DMS53 treated with DMSO at 0.1 percent for 48 hours (cell line): ENCODE measurements around the gene ESYT2.
"Not testable (repeated sequence)": the region's sequence is repeated elsewhere in the genome, so short reads cannot be mapped to it uniquely, and the experiment has no call there.

Experiments used
- DNase-seq: peaks from one replicate; lab custom pipeline; 2025; ENCODE audit not compliant: unreplicated experiment; lab: John Stamatoyannopoulos, UW

The ESYT2 gene

GRCh38 chr7:158829342-158830210 is at the start of gene ESYT2:
Gene ESYT2, minus strand, starts transcription at chr7:158829509. Its CDS starts 91 bp downstream, at chr7:158829418.
- peak; percentile 93 for DNase-seq

- not testable (repeated sequence) for DNase-seq
These were observed 49.1 kb upstream of the ESYT2 start for GRCh38 chr7:158878151-158879079.

- DNase-seq, result no peak
These were observed 47.7 kb upstream of the ESYT2 start for GRCh38 chr7:158876984-158877383.

GRCh38 chr7:158869876-158870275 is 40.6 kb upstream of the ESYT2 start:
- no peak for DNase-seq

GRCh38 chr7:158868764-158869410 is 39.6 kb upstream of the ESYT2 start:
- DNase-seq, result no peak

GRCh38 chr7:158867214-158867984 is 38.1 kb upstream of the ESYT2 start:
- DNase-seq, result no peak

GRCh38 chr7:158865977-158866376 is 36.7 kb upstream of the ESYT2 start:
- DNase-seq, result no peak

- no peak for DNase-seq
These were observed 36.2 kb upstream of the ESYT2 start for GRCh38 chr7:158865462-158865922.

GRCh38 chr7:158864833-158865232 is 35.5 kb upstream of the ESYT2 start:
- no peak for DNase-seq

GRCh38 chr7:158864507-158864820 is 35.2 kb upstream of the ESYT2 start:
- no peak for DNase-seq

- peak; percentile 44 for DNase-seq
These were observed 34.5 kb upstream of the ESYT2 start for GRCh38 chr7:158863611-158864506.

GRCh38 chr7:158862985-158863610 is 33.8 kb upstream of the ESYT2 start:
- peak; percentile 76 for DNase-seq

GRCh38 chr7:158861936-158862704 is 32.8 kb upstream of the ESYT2 start:
- DNase-seq, result no peak

- no peak for DNase-seq
These were observed 31.9 kb upstream of the ESYT2 start for GRCh38 chr7:158861004-158861787.

- no peak for DNase-seq
These were observed 31.1 kb upstream of the ESYT2 start for GRCh38 chr7:158860394-158860793.

GRCh38 chr7:158858592-158859503 is 29.5 kb upstream of the ESYT2 start:
- DNase-seq, result no peak
